WTC11 (cell line): ENCODE measurements around the gene GABRP.

ENCODE experiments used
- EMX1 ChIP-seq: fragments of 250-450 bp; sonication (Bioruptor Pico); IDR thresholded peaks from 2 replicates; pipeline ENCODE4 v1.8.0; 2021; ENCODE audit warnings: mild to moderate bottlenecking
- TF ChIP-seq, protein P1 (sequence below): fragments of 200-600 bp; IDR thresholded peaks from 2 replicates; pipeline ENCODE4 v1.8.0; 2022; ENCODE audit warnings: antibody characterized with exemption

DNA sequence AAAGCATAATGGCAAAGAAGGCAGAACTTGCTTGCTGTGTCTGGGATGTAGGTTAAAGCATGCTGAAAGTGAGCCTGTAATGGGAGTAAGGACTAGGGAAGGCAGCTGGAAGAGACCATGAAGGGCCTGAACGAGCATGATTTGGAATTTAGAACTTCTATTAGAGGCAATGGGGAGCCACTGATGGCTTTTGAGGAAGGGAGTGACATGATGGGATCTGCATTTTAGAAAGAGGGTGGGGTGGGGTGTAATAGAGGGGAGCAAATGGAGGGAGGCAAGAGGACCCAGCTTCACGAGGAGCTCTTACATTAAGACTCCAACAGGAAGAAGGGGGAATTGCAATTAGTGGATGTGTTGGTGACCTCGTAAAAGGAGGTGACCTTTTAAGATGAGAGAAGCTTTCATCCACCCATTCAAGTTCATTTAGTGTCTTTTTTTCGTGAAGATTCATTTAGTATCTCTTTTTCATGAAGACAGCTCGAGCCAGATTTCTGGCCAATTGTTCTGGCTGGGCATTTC lies 13.6 kb upstream of the GABRP start:
- no peak for TF ChIP-seq EMX1
- TF ChIP-seq, protein P1, sequence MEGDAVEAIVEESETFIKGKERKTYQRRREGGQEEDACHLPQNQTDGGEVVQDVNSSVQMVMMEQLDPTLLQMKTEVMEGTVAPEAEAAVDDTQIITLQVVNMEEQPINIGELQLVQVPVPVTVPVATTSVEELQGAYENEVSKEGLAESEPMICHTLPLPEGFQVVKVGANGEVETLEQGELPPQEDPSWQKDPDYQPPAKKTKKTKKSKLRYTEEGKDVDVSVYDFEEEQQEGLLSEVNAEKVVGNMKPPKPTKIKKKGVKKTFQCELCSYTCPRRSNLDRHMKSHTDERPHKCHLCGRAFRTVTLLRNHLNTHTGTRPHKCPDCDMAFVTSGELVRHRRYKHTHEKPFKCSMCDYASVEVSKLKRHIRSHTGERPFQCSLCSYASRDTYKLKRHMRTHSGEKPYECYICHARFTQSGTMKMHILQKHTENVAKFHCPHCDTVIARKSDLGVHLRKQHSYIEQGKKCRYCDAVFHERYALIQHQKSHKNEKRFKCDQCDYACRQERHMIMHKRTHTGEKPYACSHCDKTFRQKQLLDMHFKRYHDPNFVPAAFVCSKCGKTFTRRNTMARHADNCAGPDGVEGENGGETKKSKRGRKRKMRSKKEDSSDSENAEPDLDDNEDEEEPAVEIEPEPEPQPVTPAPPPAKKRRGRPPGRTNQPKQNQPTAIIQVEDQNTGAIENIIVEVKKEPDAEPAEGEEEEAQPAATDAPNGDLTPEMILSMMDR, result no peak
